GM18499 (cell line): Measurements from ENCODE around the gene CLEC3B.
"Not testable (repeated sequence)": the region's sequence is repeated elsewhere in the genome, so short reads cannot be mapped to it uniquely, and the experiment has no call there.

Source experiments
- ATAC-seq: cut with Tn5 transposase; IDR thresholded peaks from one replicate; pipeline ENCODE4 v1.9.1; 2021; ENCODE audit warnings: moderate number of reproducible peaks; ENCODE audit not compliant: insufficient read depth, unreplicated experiment

Gene CLEC3B

GRCh38 chr3:45026038-45026437, at the start of gene CLEC3B:
Gene CLEC3B, plus strand, starts transcription at chr3:45026303. Its CDS starts 60 bp downstream, at chr3:45026363.
- ATAC-seq = no peak

GRCh38 chr3:44981220-44981619, 44.9 kb upstream of the CLEC3B start:
- ATAC-seq = no peak

GRCh38 chr3:44981751-44982150, 44.4 kb upstream of the CLEC3B start:
- no peak for ATAC-seq

GRCh38 chr3:44982817-44983216, 43.3 kb upstream of the CLEC3B start:
- no peak for ATAC-seq

- ATAC-seq = no peak
Observed at GRCh38 chr3:44983484-44983941, 42.6 kb upstream of the CLEC3B start.

GRCh38 chr3:44984335-44984734, 41.8 kb upstream of the CLEC3B start:
- ATAC-seq = no peak

GRCh38 chr3:44986330-44986729, 39.8 kb upstream of the CLEC3B start:
- not testable (repeated sequence) for ATAC-seq

- ATAC-seq = no peak
Observed at GRCh38 chr3:44987332-44987731, 38.8 kb upstream of the CLEC3B start.

- no peak for ATAC-seq
Observed at GRCh38 chr3:44988073-44988472, 38.0 kb upstream of the CLEC3B start.

- ATAC-seq = no peak
Observed at GRCh38 chr3:44989141-44989540, 37.0 kb upstream of the CLEC3B start.

GRCh38 chr3:44989636-44990373, 36.3 kb upstream of the CLEC3B start:
- ATAC-seq = no peak

GRCh38 chr3:44991326-44991725, 34.8 kb upstream of the CLEC3B start:
- no peak for ATAC-seq

- no peak for ATAC-seq
Observed at GRCh38 chr3:44992555-44993470, 33.3 kb upstream of the CLEC3B start.

- ATAC-seq = no peak
Observed at GRCh38 chr3:44993471-44994205, 32.5 kb upstream of the CLEC3B start.

GRCh38 chr3:44995142-44995770, 30.8 kb upstream of the CLEC3B start:
- no peak for ATAC-seq

GRCh38 chr3:44996556-44996969, 29.5 kb upstream of the CLEC3B start:
- ATAC-seq = no peak

GRCh38 chr3:44999782-45000181, 26.3 kb upstream of the CLEC3B start:
- ATAC-seq = no peak

- no peak for ATAC-seq
Observed at GRCh38 chr3:45000823-45001222, 25.3 kb upstream of the CLEC3B start.

GRCh38 chr3:45001738-45002137, 24.4 kb upstream of the CLEC3B start:
- ATAC-seq = no peak

GRCh38 chr3:45002139-45002660, 23.9 kb upstream of the CLEC3B start:
- ATAC-seq = no peak
